ENCODE data around the gene RMC1.

DNA sequence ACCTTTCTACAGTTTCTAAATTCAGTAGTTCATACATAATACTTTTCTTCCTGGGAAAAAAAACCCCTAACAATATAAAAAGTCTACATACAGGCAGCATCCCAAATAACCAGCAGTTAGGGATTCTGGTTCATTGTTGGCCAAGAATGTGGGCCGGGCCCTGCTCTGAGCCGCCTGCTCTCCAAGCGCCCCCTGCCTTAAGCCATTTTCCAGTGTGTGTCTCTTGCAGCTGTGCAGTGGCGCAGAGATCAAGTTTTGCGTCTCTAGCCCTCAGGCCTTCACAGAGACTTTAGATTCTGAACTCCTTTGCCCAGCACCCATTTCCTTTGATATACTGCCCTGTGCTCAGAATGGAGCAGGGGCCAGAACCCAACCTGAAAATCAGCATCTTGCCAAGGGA is 32.9 kb downstream of the RMC1 start:
- TF ChIP-seq, protein P1, sequence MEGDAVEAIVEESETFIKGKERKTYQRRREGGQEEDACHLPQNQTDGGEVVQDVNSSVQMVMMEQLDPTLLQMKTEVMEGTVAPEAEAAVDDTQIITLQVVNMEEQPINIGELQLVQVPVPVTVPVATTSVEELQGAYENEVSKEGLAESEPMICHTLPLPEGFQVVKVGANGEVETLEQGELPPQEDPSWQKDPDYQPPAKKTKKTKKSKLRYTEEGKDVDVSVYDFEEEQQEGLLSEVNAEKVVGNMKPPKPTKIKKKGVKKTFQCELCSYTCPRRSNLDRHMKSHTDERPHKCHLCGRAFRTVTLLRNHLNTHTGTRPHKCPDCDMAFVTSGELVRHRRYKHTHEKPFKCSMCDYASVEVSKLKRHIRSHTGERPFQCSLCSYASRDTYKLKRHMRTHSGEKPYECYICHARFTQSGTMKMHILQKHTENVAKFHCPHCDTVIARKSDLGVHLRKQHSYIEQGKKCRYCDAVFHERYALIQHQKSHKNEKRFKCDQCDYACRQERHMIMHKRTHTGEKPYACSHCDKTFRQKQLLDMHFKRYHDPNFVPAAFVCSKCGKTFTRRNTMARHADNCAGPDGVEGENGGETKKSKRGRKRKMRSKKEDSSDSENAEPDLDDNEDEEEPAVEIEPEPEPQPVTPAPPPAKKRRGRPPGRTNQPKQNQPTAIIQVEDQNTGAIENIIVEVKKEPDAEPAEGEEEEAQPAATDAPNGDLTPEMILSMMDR (IDR thresholded peaks at IDR 0.05): no peak
- no peak for TF ChIP-seq POLR2A (IDR thresholded peaks at IDR 0.05; ENCODE audit: low read depth)
